Globus pallidus (tissue), 1 donor: Measurements from ENCODE around the gene DNAJA1.
"Not testable (repeated sequence)": the region's sequence is repeated elsewhere in the genome, so short reads cannot be mapped to it uniquely, and the experiment has no call there.

Source experiments
- DNase-seq: peaks from one replicate; pipeline ENCODE4 v3.0.0-alpha.2; 2015; ENCODE audit warnings: low spot score

Gene DNAJA1

GRCh38 chr9:33082128-33082527 is 57.1 kb downstream of the DNAJA1 start:
- no peak for DNase-seq

GRCh38 chr9:33082538-33083326 is 57.7 kb downstream of the DNAJA1 start:
- peak; percentile 43 for DNase-seq

GRCh38 chr9:33085672-33086071 is 60.6 kb downstream of the DNAJA1 start:
- DNase-seq = not testable (repeated sequence)
